Measurements from ENCODE around the gene NAB1. TPM values are rescaled to one million over a fixed set of nuclear protein-coding genes. Genes with fewer than 3 reads are reported as not detected.

The NAB1 gene
- total RNA-seq: 26.9 and 31.3 TPM in 2 replicates

GRCh38 chr2:190649035-190649797 lies at the start of gene NAB1:
NAB1 (plus strand) TSS chr2:190649083; CDS start chr2:190659177, 10,094 bp downstream.
- peaks cover 22% of the 10 kb centered on the region for H3K4me1 Mint-ChIP-seq
- H3K36me3 Mint-ChIP-seq (ENCODE audit: low read depth): peaks cover 5% of the 10 kb centered on the region
- ATAC-seq (ENCODE audit: low read depth) (peak; percentile 49), DNase-seq (peak; percentile 71)
- H3K27ac Mint-ChIP-seq: peak within 1 kb of the TSS; percentile 80
- H3K4me3 Mint-ChIP-seq: peak within 1 kb of the TSS; percentile 91
- no peaks in the 10 kb centered on the region for H3K27me3 Mint-ChIP-seq
- TF ChIP-seq CTCF (IDR thresholded peaks at IDR 0.05): no peak
- intact Hi-C loops (cut with micrococcal nuclease): loop anchor here (1.0 to 10.0 kb wide), 8 partner anchors 70 to 1208 kb away; partner anchors contain the start of genes ASNSD1, MFSD6, NABP1 and NEMP2
- no peaks in the 10 kb centered on the region for H3K9me3 Mint-ChIP-seq
- ChIA-PET POLR2A (interaction anchor here (0.5 to 2.1 kb wide), 13 partner anchors 12 to 886 kb away, joined by 3 to 34 read pairs (median 10); partner anchors contain the start of gene NEMP2), CTCF (no interaction called here)

GRCh38 chr2:190599546-190600220 lies 49.2 kb upstream of the NAB1 start:
- H3K9me3 Mint-ChIP-seq: no peaks in the 10 kb centered on the region
- POLR2A ChIA-PET: no interaction called here
- CTCF ChIA-PET: no interaction called here
- no peaks in the 10 kb centered on the region for H3K27me3 Mint-ChIP-seq
- ATAC-seq (ENCODE audit: low read depth): no peak
- intact Hi-C loops (cut with micrococcal nuclease): no loop called here
- H3K4me1 Mint-ChIP-seq: peaks cover 3% of the 10 kb centered on the region
- no peaks in the 10 kb centered on the region for H3K36me3 Mint-ChIP-seq (ENCODE audit: low read depth)
- no peak overlapping the region for H3K27ac Mint-ChIP-seq
- no peak for TF ChIP-seq CTCF (IDR thresholded peaks at IDR 0.05)
- H3K4me3 Mint-ChIP-seq: no peak overlapping the region
- no peak for DNase-seq

- H3K4me1 Mint-ChIP-seq: peaks cover 3% of the 10 kb centered on the region
- H3K27me3 Mint-ChIP-seq: no peaks in the 10 kb centered on the region
- no peaks in the 10 kb centered on the region for H3K36me3 Mint-ChIP-seq (ENCODE audit: low read depth)
- intact Hi-C loops (cut with micrococcal nuclease): no loop called here
- POLR2A ChIA-PET: no interaction called here
- H3K9me3 Mint-ChIP-seq: no peaks in the 10 kb centered on the region
- no peak overlapping the region for H3K27ac Mint-ChIP-seq
- CTCF ChIA-PET: interaction anchor here (0.7 kb wide), 1 partner anchor 13 kb away, joined by 3 read pairs; no protein-coding TSS in a partner anchor
- no peak overlapping the region for H3K4me3 Mint-ChIP-seq
- TF ChIP-seq CTCF (IDR thresholded peaks at IDR 0.05): no peak
- ATAC-seq (ENCODE audit: low read depth): no peak
- no peak for DNase-seq
Observed at GRCh38 chr2:190600293-190601103, 48.4 kb upstream of the NAB1 start.

- no peak overlapping the region for H3K27ac Mint-ChIP-seq
- DNase-seq: no peak
Observed at GRCh38 chr2:190603374-190603773, 45.5 kb upstream of the NAB1 start.

More at GRCh38 chr2:190603374-190603773, 45.5 kb upstream of the NAB1 start:
- TF ChIP-seq CTCF (IDR thresholded peaks at IDR 0.05): no peak
- Mint-ChIP-seq H3K4me1 (peaks cover 9% of the 10 kb centered on the region), H3K9me3 (no peaks in the 10 kb centered on the region), H3K36me3 (ENCODE audit: low read depth) (no peaks in the 10 kb centered on the region), H3K27me3 (no peaks in the 10 kb centered on the region), H3K4me3 (no peak overlapping the region)
- CTCF ChIA-PET: no interaction called here
- POLR2A ChIA-PET: no interaction called here
- no peak for ATAC-seq (ENCODE audit: low read depth)
- intact Hi-C loops (cut with micrococcal nuclease): no loop called here
